ENCODE measurements around the gene CBX2. TPM values are rescaled to one million over a fixed set of nuclear protein-coding genes. Genes with fewer than 3 reads are reported as not detected.
A peak's percentile ranks its signal among the peaks of the same experiment; 100 is the strongest.

The CBX2 gene
- total RNA-seq, 4 donors from 2014 or later = 0.81 to 2.5 (median 2.0) TPM

GRCh38 chr17:79788989-79789942 is 11.3 kb downstream of the CBX2 start:
- no peak for TF ChIP-seq POLR2AphosphoS5 (IDR thresholded peaks at IDR 0.05)
- TF ChIP-seq EP300 (IDR thresholded peaks at IDR 0.05) = no peak
- no peak for TF ChIP-seq POLR2A (IDR thresholded peaks at IDR 0.05)
- no peak for TF ChIP-seq CTCF (IDR thresholded peaks at IDR 0.05)
- 53 to 75% methylated on average over 3 to 9 of the region's 52 CpGs for WGBS, 2 donors (ENCODE audit: low coverage in 1 of 2)
- H3K9me3 ChIP-seq = no peaks in the 10 kb centered on the region
- peaks cover 100% of the 10 kb centered on the region for H3K27me3 ChIP-seq
- peaks cover 0 to 49% (median 20%) of the 10 kb centered on the region in 3 donors for H3K4me1 ChIP-seq
- ATAC-seq = no peak
- H3K4me3 ChIP-seq = peak overlapping the region in 1 of 2 donors; percentile 5
- H3K36me3 ChIP-seq = peaks cover 0 to 5% of the 10 kb centered on the region in 2 donors
- H3K27ac ChIP-seq = no peak overlapping the region

- WGBS, 2 donors (ENCODE audit: low coverage in 1 of 2) = 10% methylated on average over 2 of the region's 74 CpGs; no CpG with 5 or more reads in 1 of the 2 donors
- TF ChIP-seq CTCF (IDR thresholded peaks at IDR 0.05) (peak in 3 of 4 experiments; percentile 73 to 93 (median 75)), POLR2AphosphoS5 (IDR thresholded peaks at IDR 0.05) (no peak)
- peak; percentile 47 for ATAC-seq
- Histone ChIP-seq H3K4me3 (peak overlapping the region in 1 of 2 donors; percentile 5), H3K9me3 (no peaks in the 10 kb centered on the region), H3K27me3 (peaks cover 100% of the 10 kb centered on the region), H3K27ac (no peak overlapping the region), H3K4me1 (peaks cover 0 to 58% (median 20%) of the 10 kb centered on the region in 3 donors), H3K36me3 (peaks cover 0 to 9% of the 10 kb centered on the region in 2 donors)
These were observed 12.2 kb downstream of the CBX2 start for GRCh38 chr17:79789943-79790804.

GRCh38 chr17:79790805-79791734 is 13.1 kb downstream of the CBX2 start:
- Histone ChIP-seq H3K4me3 (no peak overlapping the region), H3K27me3 (peaks cover 94% of the 10 kb centered on the region), H3K9me3 (no peaks in the 10 kb centered on the region), H3K27ac (no peak overlapping the region), H3K4me1 (peaks cover 0 to 63% (median 22%) of the 10 kb centered on the region in 3 donors), H3K36me3 (peaks cover 0 to 10% of the 10 kb centered on the region in 2 donors)
- ATAC-seq = no peak
- no peak for TF ChIP-seq POLR2A (IDR thresholded peaks at IDR 0.05)
- TF ChIP-seq POLR2AphosphoS5 (IDR thresholded peaks at IDR 0.05) = no peak
- no peak for TF ChIP-seq CTCF (IDR thresholded peaks at IDR 0.05)
- TF ChIP-seq EP300 (IDR thresholded peaks at IDR 0.05) = no peak
- no CpG with 5 or more reads among the region's 68 CpGs for WGBS, 2 donors (ENCODE audit: low coverage in 1 of 2)

GRCh38 chr17:79791735-79792161 is 13.8 kb downstream of the CBX2 start:
- Histone ChIP-seq H3K27me3 (peaks cover 87% of the 10 kb centered on the region), H3K4me3 (no peak overlapping the region)
- 0 to 12% methylated on average over 7 to 8 of the region's 26 CpGs for WGBS, 2 donors (ENCODE audit: low coverage in 1 of 2)

More at GRCh38 chr17:79791735-79792161, 13.8 kb downstream of the CBX2 start:
- no peak for ATAC-seq
- peaks cover 0 to 10% of the 10 kb centered on the region in 2 donors for H3K36me3 ChIP-seq
- H3K9me3 ChIP-seq = no peaks in the 10 kb centered on the region
- no peak overlapping the region for H3K27ac ChIP-seq
- H3K4me1 ChIP-seq = peaks cover 0 to 70% (median 27%) of the 10 kb centered on the region in 3 donors
- TF ChIP-seq POLR2A (IDR thresholded peaks at IDR 0.05) (no peak), POLR2AphosphoS5 (IDR thresholded peaks at IDR 0.05) (no peak), EP300 (IDR thresholded peaks at IDR 0.05) (no peak), CTCF (IDR thresholded peaks at IDR 0.05) (no peak)
